OCI-LY7 (cell line): ENCODE data around the gene MINDY3.

Source experiments
- EZH2phosphoT487 ChIP-seq: fragments of 200-600 bp; sonication (generic); IDR thresholded peaks from 2 replicates; pipeline ENCODE4 v1.6.1; 2018; ENCODE audit warnings: low read depth, borderline replicate concordance, mild to moderate bottlenecking, mixed run types, antibody characterized with exemption, low read length, moderate library complexity, mixed read lengths
- TF ChIP-seq, protein P1 (sequence below): fragments of 200-600 bp; sonication (generic); conservative IDR thresholded peaks from 2 replicates; pipeline ENCODE4 v1.5.1; 2014; ENCODE audit warnings: mild to moderate bottlenecking, antibody characterized with exemption, low read length, moderate library complexity, mixed read lengths

DNA sequence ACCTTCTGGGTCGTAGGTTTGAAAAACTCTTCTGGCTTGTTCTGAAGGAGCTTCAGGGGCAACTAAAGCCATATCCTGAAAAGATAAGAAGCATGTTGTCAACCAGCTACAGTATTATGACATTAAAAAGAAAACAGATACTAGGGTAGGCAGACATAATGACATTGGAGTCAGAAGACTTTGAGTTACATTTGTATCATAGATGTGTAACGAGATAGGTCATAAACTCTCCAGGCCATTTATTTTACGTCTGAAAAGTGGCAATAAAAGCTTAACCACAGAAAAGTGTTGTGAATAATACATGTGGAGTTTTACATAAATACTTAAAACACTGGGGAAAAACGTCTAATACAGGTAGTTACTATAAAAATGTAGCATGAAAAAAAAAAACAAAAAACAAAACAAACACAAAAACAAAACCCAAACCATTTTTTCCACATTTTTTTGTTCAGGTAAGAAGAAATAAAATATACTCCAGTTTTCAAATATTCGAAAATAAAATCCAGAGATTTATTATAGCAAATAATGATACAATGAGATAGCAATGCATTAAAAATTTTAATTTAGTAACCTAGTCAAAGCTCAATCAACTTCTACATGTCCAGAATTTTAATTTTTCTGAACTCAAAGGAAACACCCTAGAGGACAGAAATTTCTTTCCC lies 64.1 kb downstream of the MINDY3 start:
- TF ChIP-seq, protein P1, sequence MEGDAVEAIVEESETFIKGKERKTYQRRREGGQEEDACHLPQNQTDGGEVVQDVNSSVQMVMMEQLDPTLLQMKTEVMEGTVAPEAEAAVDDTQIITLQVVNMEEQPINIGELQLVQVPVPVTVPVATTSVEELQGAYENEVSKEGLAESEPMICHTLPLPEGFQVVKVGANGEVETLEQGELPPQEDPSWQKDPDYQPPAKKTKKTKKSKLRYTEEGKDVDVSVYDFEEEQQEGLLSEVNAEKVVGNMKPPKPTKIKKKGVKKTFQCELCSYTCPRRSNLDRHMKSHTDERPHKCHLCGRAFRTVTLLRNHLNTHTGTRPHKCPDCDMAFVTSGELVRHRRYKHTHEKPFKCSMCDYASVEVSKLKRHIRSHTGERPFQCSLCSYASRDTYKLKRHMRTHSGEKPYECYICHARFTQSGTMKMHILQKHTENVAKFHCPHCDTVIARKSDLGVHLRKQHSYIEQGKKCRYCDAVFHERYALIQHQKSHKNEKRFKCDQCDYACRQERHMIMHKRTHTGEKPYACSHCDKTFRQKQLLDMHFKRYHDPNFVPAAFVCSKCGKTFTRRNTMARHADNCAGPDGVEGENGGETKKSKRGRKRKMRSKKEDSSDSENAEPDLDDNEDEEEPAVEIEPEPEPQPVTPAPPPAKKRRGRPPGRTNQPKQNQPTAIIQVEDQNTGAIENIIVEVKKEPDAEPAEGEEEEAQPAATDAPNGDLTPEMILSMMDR = no peak
- TF ChIP-seq EZH2phosphoT487 = no peak
